Glutamatergic neuron (in vitro differentiated cells): ENCODE data around the gene IFNA5. TPM values are rescaled to one million over a fixed set of nuclear protein-coding genes. Genes with fewer than 3 reads are reported as not detected.

ENCODE experiments used
- DNase-seq: peaks from one replicate; pipeline ENCODE4 v3.0.0; 2022
- H3K27ac Mint-ChIP-seq: one replicate; pipeline ENCODE4 v1.8.0; 2020; ENCODE audit warnings: mild to moderate bottlenecking, mixed read lengths, inconsistent platforms; ENCODE audit not compliant: unreplicated experiment
- H3K27me3 Mint-ChIP-seq: one replicate; pipeline ENCODE4 v1.8.0; 2020; ENCODE audit warnings: mild to moderate bottlenecking, moderate library complexity, mixed read lengths, inconsistent platforms; ENCODE audit not compliant: unreplicated experiment
- H3K36me3 Mint-ChIP-seq: one replicate; pipeline ENCODE4 v1.8.0; 2020; ENCODE audit warnings: mild to moderate bottlenecking, mixed read lengths, inconsistent platforms; ENCODE audit not compliant: unreplicated experiment
- H3K4me1 Mint-ChIP-seq: one replicate; pipeline ENCODE4 v1.8.0; 2020; ENCODE audit warnings: mild to moderate bottlenecking, low read depth, mixed read lengths, inconsistent platforms; ENCODE audit not compliant: unreplicated experiment
- H3K4me3 Mint-ChIP-seq: one replicate; pipeline ENCODE4 v1.8.0; 2020; ENCODE audit warnings: mild to moderate bottlenecking, mixed read lengths, inconsistent platforms; ENCODE audit not compliant: unreplicated experiment
- H3K9me3 Mint-ChIP-seq: one replicate; pipeline ENCODE4 v1.8.0; 2020; ENCODE audit warnings: mild to moderate bottlenecking, moderate library complexity, mixed read lengths, inconsistent platforms; ENCODE audit not compliant: unreplicated experiment
- CTCF ChIP-seq: fragments of 200-600 bp; sonication (generic); IDR thresholded peaks from one replicate; pipeline ENCODE4 v1.5.0; 2021; ENCODE audit not compliant: partially characterized antibody, unreplicated experiment
- total RNA-seq: library from RNA; stranded (reverse); fragmentation: NEBNext Ultra II Directional; extraction: Animal tissue kit (Norgen Biotek cat#: 25700); gene quantifications from one replicate; pipeline ENCODE4 v1.2.1, GENCODE V29; 2021; ENCODE audit not compliant: unreplicated experiment

IFNA5 gene
- total RNA-seq, 1 donor from 2014 or later = not detected

- Mint-ChIP-seq H3K27ac (no peak overlapping the region), H3K36me3 (no peaks in the 10 kb centered on the region), H3K9me3 (no peaks in the 10 kb centered on the region), H3K27me3 (no peaks in the 10 kb centered on the region), H3K4me3 (no peak overlapping the region), H3K4me1 (no peaks in the 10 kb centered on the region)
- no peak for TF ChIP-seq CTCF
- DNase-seq = no peak
Measured at GRCh38 chr9:21281275-21281674, 23.8 kb downstream of the IFNA5 start.

- no peak for TF ChIP-seq CTCF
- no peak overlapping the region for H3K4me3 Mint-ChIP-seq
- DNase-seq = no peak
- no peak overlapping the region for H3K27ac Mint-ChIP-seq
- no peaks in the 10 kb centered on the region for H3K4me1 Mint-ChIP-seq
- H3K36me3 Mint-ChIP-seq = no peaks in the 10 kb centered on the region
- H3K27me3 Mint-ChIP-seq = peaks cover 4% of the 10 kb centered on the region
- peaks cover 3% of the 10 kb centered on the region for H3K9me3 Mint-ChIP-seq
Measured at GRCh38 chr9:21268347-21268657, 36.8 kb downstream of the IFNA5 start.

DNA sequence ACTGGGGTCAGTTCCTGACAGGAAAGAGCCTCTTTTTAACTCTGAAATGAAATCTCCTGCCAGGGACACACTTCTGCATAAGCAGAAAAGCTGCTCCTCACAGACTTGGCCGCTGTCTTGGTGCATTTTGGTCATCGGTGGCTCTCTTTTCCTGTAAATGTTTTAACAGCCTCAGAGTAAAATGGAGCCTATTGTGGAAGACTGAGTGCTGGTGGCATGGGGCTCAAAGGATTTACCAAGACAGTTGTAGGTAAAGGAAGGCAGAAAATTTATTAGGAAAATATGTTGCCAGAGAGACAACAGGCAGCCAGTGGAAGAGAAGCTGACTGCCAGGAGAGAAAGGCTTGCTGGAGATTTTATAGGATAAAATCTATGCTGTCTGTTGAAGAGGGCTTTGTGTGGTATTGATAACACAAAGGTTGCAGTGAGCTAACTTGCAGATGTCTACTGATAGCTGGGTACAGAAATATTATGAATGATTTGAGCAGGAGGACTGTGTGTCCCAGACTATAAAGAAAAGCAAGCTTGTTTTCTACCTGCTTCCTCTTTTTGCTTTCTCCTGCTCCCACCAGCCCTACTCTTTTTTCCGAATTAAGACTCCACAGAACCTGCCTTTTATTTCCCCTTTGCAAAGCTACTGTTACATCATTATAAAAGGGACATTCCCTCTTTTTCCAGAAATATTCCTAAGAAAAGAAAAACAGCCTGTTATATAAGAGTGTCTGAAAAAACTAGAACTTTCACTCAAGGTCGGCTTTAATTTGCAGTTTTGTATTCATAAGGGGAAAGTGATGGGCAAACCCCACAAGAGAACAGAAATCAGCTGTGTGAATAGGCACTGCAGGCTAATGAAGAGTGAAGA is 37.4 kb downstream of the IFNA5 start:
- TF ChIP-seq CTCF = no peak
- no peaks in the 10 kb centered on the region for H3K36me3 Mint-ChIP-seq
- no peak overlapping the region for H3K27ac Mint-ChIP-seq
- H3K4me3 Mint-ChIP-seq = no peak overlapping the region
- peaks cover 3% of the 10 kb centered on the region for H3K9me3 Mint-ChIP-seq
- DNase-seq = no peak
- H3K27me3 Mint-ChIP-seq = peaks cover 4% of the 10 kb centered on the region
- H3K4me1 Mint-ChIP-seq = no peaks in the 10 kb centered on the region

- no peak overlapping the region for H3K4me3 Mint-ChIP-seq
Measured at GRCh38 chr9:21266733-21267484, 38.2 kb downstream of the IFNA5 start.

More at GRCh38 chr9:21266733-21267484, 38.2 kb downstream of the IFNA5 start:
- Mint-ChIP-seq H3K27me3 (peaks cover 4% of the 10 kb centered on the region), H3K4me1 (no peaks in the 10 kb centered on the region), H3K27ac (no peak overlapping the region), H3K36me3 (no peaks in the 10 kb centered on the region), H3K9me3 (peaks cover 1% of the 10 kb centered on the region)
- TF ChIP-seq CTCF = no peak
- DNase-seq = no peak
